Right kidney (tissue), 9 donors: ENCODE data around the gene TMEM60.
"Not testable (repeated sequence)": the region's sequence is repeated elsewhere in the genome, so short reads cannot be mapped to it uniquely, and the experiment has no call there.

ENCODE experiments used
- DNase-seq: peaks from one replicate; pipeline ENCODE4 v3.0.0-alpha.2; 2016
- long read RNA-seq, 8 donors: transcript quantifications; one replicate each; lab custom pipeline, GENCODE V29; 2026

TMEM60 gene, protein sequence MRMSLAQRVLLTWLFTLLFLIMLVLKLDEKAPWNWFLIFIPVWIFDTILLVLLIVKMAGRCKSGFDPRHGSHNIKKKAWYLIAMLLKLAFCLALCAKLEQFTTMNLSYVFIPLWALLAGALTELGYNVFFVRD
- long read RNA-seq, donor 1, transcript TMEM60-201 (2 exons, 1,023 nt), result major isoform, 40 of 97 reads
- long read RNA-seq, donor 1, partial matches to known transcripts, result 57 of 97 reads
- long read RNA-seq, donor 1, other reads (novel, unspliced or antisense), result 0 of 97 reads
- long read RNA-seq, donor 2, transcript TMEM60-201 (2 exons, 1,023 nt), result major isoform, 18 of 18 reads
- long read RNA-seq, donor 2, partial matches to known transcripts, result 0 of 18 reads
- long read RNA-seq, donor 2, other reads (novel, unspliced or antisense), result 0 of 18 reads
- long read RNA-seq, donor 3, transcript TMEM60-201 (2 exons, 1,023 nt), result major isoform, 13 of 65 reads
- long read RNA-seq, donor 3, partial matches to known transcripts, result 52 of 65 reads
- long read RNA-seq, donor 3, other reads (novel, unspliced or antisense), result 0 of 65 reads
- long read RNA-seq, donor 4, transcript TMEM60-201 (2 exons, 1,023 nt), result major isoform, 25 of 75 reads
- long read RNA-seq, donor 4, partial matches to known transcripts, result 50 of 75 reads
- long read RNA-seq, donor 4, other reads (novel, unspliced or antisense), result 0 of 75 reads
- long read RNA-seq, donor 5, transcript TMEM60-201 (2 exons, 1,023 nt), result major isoform, 22 of 86 reads
- long read RNA-seq, donor 5, partial matches to known transcripts, result 64 of 86 reads
- long read RNA-seq, donor 5, other reads (novel, unspliced or antisense), result 0 of 86 reads
- long read RNA-seq, donor 6, transcript TMEM60-201 (2 exons, 1,023 nt), result major isoform, 19 of 60 reads
- long read RNA-seq, donor 6, partial matches to known transcripts, result 41 of 60 reads
- long read RNA-seq, donor 6, other reads (novel, unspliced or antisense), result 0 of 60 reads
- long read RNA-seq, donor 7, transcript TMEM60-201 (2 exons, 1,023 nt), result major isoform, 43 of 43 reads
- long read RNA-seq, donor 7, partial matches to known transcripts, result 0 of 43 reads
- long read RNA-seq, donor 7, other reads (novel, unspliced or antisense), result 0 of 43 reads
- long read RNA-seq, donor 8, transcript TMEM60-201 (2 exons, 1,023 nt), result major isoform, 26 of 85 reads
- long read RNA-seq, donor 8, partial matches to known transcripts, result 59 of 85 reads
- long read RNA-seq, donor 8, other reads (novel, unspliced or antisense), result 0 of 85 reads

DNA sequence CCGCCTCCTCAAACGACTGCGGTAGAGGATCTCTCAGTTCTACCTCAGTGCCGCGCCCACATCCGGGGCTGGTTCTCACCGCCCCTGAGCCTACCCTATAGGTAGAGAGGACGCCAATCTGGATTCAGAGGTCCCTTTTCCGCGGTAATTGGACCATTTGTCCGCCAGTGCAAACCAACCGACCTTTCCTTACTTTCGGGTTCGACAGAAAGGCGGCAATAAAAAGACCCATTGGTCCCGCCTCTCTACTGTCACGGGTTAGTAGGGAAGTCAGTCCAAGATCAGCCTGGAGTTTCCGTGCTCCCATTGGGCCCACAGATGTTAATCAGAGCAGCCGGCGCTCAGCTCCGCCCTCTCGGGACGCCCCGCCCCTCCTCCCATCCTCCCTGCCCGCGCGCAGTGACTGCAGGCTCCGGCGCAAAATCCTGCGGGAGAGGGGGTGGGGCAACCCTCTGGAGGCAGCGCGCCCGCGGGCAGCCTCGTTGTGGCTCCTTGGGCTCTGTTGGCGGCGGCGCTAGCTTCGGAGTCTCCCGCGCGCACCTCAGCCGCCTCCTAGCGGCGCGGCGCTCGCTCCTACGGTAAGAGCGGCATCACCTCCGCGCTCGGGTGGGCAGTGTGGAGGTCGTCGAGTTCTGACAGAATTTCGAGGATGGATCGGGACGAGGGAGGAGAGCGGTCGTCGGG is at the start of gene TMEM60, which contains the start of gene PHTF2:
Gene TMEM60 (minus strand): TSS at position 41 of the 684 bp plus-strand sequence. CDS start 4,061 bp downstream, outside the sequence.
Gene PHTF2 (plus strand): TSS at position 380 of the 684 bp plus-strand sequence.
- peak; percentile 93 for DNase-seq

DNA sequence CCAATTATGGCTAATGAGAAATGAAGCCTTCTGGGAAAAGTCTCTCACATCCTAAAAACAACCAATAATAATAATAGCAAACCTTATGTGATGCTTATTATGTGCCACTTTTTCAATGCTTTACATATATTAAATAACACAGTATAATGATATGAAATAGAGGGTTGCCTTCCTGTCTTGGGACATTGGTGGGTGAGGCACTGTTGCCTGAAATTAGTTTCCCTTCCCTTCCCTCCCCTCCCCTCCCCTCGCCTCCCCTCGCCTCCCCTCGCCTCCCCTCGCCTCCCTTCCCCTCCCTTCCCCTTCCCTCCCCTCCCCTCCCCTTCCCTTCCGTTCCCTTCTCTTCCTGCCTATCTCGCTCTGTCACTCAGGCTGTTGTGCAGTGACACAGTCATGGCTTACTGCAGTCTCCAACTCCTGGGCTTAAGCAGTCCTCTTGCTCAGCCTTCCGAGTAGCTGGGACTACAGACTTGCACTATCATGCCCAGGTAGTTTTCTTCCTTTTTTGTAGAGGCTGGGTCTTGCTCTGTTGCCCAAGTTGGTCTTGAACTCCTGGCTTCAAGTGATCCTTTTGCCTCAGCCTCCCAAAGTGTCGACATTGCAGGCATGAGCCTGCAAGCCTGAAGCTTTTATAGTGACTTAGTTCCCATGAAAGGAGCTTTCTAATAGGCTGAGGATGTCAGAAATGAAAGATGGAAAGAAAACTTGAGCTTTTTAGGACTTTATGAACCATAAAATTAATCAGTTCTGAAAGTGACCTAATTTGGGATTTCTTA is 48.3 kb upstream of the TMEM60 start:
- DNase-seq, result no peak

DNA sequence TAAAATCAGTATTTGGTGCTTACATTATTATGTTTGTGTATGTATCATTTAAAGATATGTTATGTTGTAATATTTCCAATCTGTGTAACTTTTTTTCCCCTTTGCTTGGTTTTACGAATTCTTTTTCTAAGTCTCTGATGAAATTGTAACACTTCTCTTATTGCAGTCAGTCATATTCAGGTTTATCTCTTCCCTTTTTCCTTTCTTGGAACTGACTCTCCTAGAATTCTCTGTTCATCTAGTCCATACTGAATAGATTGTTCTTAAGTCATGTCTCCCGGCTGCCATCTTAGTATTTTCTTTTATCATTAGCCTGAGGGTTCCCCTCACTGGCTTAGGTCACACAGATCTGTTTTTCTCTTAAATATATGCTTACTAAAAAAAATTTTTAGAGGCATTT is 45.0 kb upstream of the TMEM60 start:
- DNase-seq, result no peak

DNA sequence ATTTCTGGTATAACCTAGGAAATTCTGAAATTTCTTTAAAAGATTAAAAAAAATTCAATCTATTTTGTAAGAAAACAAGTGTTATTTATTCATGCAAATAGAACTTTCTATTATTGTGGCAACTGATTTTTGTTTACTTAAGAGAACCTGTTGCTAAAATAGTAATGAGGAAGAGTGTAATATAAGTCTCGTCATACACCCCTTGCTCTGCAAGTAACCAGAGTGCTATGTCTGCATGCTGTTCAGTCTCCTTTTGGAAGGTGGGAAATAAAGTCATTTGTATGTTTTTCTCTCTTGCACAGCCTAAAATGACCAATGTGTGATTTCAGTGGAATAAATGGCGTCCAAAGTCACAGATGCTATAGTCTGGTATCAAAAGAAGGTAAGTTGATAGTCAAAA is 41.7 kb upstream of the TMEM60 start:
- DNase-seq, result no peak

DNA sequence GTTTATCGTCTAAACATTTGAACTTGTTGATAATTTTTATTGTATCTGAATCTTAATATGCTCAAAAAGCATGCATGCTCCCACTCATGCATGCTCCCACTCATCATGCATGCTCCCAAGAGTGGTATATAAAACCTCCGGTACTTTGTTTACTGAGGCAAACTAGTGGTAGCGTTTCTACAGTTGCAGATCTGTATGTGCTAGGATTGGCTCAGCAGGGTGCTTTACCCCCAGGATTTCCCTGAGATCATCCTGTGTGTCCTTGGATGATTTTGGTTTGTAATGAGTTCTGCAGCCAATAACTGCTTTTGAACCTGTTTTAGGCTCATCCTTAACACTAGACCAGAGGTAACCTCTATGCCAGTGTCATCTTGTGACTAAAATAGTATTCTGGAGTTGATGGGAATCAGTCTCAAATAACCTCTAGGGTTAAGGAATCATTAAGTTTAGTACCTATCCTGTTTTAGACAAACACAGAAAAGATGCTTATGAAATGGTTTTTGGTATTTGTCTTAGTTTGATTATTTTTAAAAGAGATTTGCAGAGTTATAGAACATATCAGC is 40.8 kb upstream of the TMEM60 start:
- no peak for DNase-seq

DNA sequence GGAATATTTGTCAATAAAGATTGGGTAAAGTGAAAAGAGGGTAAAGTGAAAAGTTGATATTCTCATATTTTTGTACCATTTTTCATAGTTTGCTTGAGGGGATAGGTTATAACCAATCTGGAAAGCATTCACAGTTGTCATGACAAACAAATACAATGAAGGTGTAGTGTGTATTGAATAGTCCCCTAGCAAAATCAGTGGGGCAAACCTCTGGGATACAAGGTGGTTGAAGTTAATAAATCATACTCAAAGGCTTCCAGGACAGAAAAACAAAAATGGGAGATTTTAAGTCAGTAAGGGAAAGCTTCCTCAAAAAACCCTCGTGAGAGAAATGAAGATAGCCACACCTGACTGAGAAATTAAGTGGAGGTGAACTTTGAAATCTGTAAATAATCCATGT is 39.7 kb upstream of the TMEM60 start:
- DNase-seq, result no peak

DNA sequence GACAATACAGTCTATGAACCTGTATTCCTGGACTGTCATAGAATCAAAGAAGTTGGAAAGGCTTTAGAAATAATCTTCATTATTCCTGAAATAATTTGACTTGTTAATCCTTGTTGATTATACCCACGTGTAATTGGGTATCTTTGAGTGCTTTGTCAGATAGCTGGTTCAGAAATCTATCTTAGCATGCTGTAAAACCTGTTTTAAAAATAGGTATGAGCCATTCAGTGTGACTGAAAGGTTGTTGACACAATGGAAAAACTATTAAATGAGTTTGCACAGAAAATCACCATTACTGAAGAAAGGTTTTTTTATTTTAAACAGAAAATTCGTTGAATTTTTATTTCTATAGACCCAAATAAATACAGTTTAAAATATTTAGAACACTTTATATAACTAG is 39.0 kb upstream of the TMEM60 start:
- no peak for DNase-seq

DNA sequence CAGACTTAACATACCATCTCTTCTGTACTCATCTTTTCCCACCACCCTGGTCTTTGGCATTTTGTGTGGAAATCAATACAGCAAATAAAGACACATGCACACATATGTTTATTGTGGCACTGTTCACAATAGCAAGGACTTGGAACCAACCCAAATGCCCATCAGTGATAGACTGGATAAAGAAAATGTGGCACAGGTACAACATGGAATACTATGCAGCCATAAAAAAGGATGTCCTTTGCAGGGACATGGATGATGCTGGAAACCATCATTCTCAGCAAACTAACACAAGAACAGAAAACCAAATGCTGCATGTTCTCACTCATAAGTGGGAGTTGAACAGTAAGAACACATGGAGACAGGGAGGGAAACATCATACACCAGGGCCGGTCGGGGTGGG is 38.2 kb upstream of the TMEM60 start:
- not testable (repeated sequence) for DNase-seq

DNA sequence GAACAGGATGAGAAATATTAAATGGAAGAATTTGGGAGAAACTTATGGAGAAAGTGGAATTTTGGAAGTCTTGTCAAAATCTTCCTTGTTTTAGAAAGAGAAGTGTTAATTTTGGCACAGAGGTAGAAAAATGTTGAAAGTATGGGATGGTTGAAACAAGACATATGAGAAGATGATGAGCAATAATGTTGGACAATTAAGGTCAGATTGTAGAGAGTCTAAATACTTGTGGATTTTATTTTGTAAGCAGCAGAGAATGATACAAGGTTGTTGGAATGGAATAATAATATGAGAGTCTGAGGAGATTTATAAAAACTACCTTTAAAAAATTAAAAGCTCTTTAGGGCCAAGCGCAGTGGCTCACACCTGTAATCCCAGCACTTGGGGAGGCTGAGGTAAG is 34.9 kb upstream of the TMEM60 start:
- no peak for DNase-seq

DNA sequence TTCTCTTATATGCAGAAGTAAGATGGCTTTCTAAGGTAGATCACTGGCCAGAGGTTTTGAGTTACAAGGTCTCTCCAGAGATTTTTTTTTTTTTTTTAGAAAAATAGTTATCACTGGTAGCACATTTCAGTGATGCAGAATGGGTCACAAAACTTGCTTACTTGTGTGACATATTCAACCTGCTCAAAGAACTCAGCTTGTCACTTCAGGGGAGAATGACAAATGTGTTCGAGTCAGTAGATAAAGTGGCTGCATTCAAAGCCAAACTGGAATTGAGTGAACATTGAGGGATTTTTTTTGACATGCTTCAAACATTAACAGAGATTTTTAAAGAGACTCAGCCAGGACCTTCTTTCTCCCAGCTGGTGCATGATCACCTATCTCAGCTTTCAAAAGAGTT is 33.7 kb upstream of the TMEM60 start:
- DNase-seq, result no peak

DNA sequence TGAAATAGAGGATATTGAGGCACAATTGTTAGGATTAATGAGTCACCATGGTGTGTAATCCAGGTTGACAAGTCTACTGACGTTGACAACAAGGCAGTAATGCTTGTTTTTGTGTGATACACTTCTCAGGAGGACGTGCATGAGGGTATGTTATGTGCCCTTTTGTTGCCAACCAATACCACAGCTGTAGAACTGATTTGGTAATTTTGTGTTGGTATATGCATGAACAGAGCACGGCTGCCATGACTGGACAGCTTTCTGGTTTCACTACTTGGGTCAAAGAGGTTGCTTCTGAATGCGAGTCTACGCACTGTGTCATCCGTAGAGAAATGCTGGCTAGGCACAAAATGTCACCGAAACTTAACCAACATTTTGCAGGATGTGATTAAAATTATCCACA is 33.2 kb upstream of the TMEM60 start:
- DNase-seq, result no peak

DNA sequence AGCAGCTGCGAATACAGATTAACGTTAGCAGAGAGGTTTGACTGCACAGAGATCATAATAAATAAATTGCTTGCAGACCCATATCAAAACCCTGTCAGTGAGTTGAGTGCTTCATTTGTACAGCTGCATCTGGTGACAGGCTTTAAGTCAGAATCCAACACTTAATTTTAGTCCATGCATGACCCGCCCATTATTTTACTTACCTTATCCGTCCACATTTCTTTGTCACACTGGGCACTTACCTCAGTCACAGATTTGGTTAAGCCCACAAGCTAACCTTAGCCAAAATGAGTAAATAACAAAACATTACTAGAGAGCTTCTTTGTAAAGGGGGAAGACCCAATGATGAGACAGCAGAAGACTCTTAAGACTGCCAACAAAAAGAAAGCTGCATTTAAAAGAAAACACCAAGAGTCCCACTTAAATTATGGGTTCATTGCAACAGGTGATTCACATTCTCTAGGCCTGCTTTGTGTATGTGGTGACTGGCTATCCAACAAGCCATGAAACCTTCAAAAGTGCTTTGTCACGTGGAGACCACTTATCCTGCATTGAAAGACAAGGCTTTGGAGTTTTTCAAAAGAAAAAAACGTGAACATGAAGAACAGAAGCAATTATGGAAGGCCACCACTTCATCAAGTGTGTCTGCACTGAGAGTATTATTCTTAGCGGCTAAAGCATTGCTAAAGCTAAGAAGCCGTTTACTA is 32.6 kb upstream of the TMEM60 start:
- no peak for DNase-seq

DNA sequence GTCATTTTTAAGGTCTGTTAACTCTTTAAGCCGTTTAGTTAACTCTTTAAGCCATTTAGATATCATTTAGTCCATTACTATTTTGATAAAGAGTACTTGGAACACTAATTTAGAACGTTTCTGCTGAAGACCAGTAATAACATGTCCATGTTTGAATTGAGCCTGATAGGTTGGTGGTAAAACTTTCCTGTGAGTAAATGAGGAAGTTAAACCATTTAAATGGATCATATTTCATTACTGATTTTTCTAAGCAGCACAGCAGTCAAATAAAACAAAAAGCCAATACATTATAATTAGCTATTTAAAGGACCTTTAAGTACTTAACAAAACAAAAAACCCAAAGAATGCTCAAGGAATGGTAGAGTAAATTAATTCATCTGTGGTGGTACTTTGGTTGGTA is 29.8 kb upstream of the TMEM60 start:
- no peak for DNase-seq

DNA sequence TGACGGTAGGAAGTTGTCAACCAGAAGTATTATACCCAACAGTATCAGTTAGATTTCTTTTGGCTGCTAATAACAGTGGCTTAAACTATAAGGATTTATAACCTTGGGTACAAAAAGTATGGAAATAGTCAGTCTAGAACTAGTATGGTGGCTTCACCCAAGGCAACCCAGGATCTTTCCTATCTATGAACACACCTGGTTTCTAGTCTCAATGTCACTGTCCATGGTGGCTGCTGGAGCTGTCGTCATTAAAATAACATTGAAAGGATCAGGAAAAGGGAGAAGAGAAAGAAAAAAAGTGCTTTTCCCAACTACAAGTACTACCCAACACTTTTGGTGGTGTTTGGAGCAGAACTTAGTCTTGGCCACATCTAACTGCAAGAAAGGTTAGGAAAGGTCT is 28.1 kb upstream of the TMEM60 start:
- no peak for DNase-seq

DNA sequence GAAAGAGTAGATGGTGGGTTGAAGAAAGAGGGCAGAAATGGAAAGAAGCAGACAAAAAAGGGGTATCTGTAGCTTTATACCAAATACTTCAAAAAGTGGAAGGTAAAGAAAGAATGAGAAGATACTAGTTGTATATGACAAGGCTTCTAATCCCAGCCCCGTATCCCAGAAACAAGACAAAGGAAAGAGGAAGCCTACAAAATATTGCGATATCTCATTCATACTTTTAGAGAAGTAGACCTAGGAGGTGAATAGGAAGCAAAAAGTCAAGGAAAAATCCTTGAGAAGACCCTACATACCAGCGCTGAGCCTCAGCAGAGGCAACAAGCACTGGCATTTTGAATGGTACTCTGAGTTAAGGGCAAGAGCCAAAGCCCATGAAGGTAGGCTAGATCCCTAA is 26.9 kb upstream of the TMEM60 start:
- no peak for DNase-seq

DNA sequence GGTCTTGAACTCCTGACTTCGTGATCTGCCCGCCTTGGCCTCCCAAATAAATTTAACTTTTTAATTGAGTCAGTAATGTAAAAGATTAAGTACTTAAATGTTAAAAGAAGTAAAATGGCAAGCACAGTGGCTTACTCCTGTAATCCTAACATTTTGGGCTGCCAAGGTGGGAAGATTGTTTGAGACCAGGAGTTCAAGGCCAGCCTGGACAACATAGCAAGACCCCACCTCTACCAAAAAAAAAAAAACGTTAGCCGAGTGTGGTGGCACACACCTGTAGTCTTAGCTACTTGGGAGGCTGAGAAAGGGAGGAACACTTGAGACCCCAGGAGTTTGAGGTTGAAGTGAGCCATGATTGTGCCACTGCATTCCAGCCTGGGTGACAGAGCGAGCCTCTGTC is 26.4 kb upstream of the TMEM60 start:
- DNase-seq, result no peak

DNA sequence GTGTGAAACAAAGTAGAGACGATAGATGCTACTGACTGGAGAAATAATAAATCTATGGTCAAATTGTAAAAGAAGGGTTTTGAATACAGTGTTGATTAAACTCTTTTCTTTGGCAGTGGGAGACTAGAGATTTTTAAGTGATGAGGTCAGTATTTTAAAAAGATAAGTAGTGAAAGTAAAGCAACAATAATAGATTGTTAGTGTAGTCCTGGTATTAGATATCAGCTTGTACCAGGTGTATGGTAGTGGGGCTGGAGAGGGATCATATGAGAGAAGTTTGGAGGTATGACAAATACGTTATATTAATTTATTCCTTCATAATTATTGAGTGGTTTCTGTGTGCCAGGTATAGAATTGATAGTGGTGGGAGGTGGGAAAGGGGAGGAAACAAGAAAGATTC is 25.6 kb upstream of the TMEM60 start:
- no peak for DNase-seq

DNA sequence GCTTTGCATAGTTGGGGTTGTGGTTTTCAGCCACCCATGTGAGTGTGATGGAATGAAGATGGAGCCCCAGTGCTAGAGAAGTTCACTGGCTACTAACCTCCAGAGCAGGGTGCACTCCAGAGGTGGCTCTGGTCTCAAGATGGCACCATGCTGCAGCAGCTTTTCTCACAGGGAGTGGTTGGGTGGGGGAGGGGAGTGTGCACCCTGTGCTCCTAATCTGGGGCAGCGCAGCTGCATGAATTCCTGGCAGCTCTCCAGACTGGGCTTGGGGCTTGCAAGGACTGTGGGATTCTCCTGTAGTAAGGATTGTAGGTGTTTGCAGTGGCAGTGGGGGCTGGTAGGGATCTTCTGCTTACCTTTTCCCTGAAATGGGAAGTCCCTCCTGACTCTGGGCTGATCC is 24.0 kb upstream of the TMEM60 start:
- DNase-seq, result no peak

DNA sequence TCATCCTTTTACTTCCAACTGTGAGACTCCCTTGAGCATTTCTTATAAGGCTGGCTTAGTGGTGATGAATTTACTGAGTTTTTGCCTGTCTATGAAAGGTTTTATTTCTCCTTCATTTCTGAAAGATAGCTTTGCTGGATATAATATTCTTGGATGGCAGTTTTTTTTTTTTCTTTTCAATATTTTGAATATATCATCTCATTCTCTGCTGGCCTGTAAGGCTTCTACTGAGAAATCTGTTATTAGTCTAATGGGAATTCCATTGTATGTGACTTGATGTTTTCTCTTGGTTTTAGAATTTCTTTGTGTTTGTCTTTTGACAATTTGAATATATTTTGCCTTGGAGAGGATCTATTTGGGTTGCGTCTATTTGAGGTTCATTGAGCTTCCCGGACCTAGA is 22.7 kb upstream of the TMEM60 start:
- DNase-seq, result no peak

DNA sequence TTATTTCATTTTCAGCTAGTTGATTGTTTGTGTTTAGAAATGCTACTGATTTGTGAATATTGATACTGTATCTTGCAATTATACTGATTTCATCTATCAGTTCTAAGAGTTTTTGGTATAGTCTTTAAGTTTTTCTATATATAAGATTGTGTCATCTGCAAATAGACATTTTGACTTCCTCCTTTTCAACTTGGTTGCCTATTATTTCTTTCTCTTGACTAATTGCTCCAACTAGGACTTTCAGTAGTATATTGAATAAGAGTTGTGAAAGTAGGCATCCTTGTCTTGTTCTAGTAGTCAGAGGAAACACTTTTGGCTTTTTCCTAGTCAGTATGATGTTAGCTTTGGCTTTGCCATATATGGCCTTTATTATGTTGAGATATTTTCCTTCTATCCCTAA is 20.8 kb upstream of the TMEM60 start:
- no peak for DNase-seq
